GM12878 (cell line): ENCODE measurements around the gene SLC12A7. TPM values are rescaled to one million over a fixed set of nuclear protein-coding genes. Genes with fewer than 3 reads are reported as not detected.

Source experiments
- ATAC-seq: fragments of 200-7000 bp; cut with Tn5 transposase; 3 replicates; pipeline ENCODE4 v1.9.1; 2020; ENCODE audit warnings: mild to moderate bottlenecking, moderate library complexity
- BruUV-seq: library from RNA; stranded (reverse); fragments of 400-500 nt; replicated peaks from 2 replicates; lab custom pipeline; 2021; lab: Mats Ljungman, UMichigan
- CTCF ChIA-PET: fragments of 300-600 bp; sonication (Branson Sonifier 250); formaldehyde crosslinking; extraction: SDS; loops from one replicate; lab custom pipeline; 2021; ENCODE audit warnings: inconsistent platforms; lab: Yijun Ruan, JAX
- POLR2A ChIA-PET: fragments of 350-600 bp; formaldehyde crosslinking; extraction: SDS; loops from one replicate; lab custom pipeline; 2021; ENCODE audit warnings: inconsistent platforms; lab: Charles Lee
- RAD21 ChIA-PET: fragments of 300-600 bp; sonication (Branson Sonifier 250); formaldehyde crosslinking; loops from one replicate; lab custom pipeline; 2023; ENCODE audit warnings: antibody characterized with exemption; ENCODE audit not compliant: unreplicated experiment; lab: Charles Lee
- SMC1A ChIA-PET: fragments of 300-600 bp; sonication (Branson Sonifier 250); formaldehyde crosslinking; loops from one replicate; lab custom pipeline; 2023; ENCODE audit not compliant: unreplicated experiment, uncharacterized antibody; lab: Charles Lee
- DNase-seq: peaks from one replicate; pipeline ENCODE4 v3.0.0-alpha.2; 2011; ENCODE audit warnings: low read depth, low spot score
- FAIRE-seq: peaks from 3 replicates; lab custom pipeline; 2011; peaks lifted over from hg19 to GRCh38; lab: Jason Lieb, UNC
- H2AFZ ChIP-seq: 2 replicates; pipeline ENCODE4 v1.6.0; 2011; ENCODE audit warnings: low read depth, low read length, control low read depth; ENCODE audit not compliant: control insufficient read depth
- H3K27ac ChIP-seq: 2 replicates; pipeline ENCODE4 v1.5.1; 2011; ENCODE audit warnings: control low read depth; ENCODE audit not compliant: control insufficient read depth, insufficient read depth
- H3K27me3 ChIP-seq, 2 experiments: replicated peaks in 1 of 2; 2 replicates each; pipeline versions ENCODE4 v1.6.0 to v1.6.1; 2011; ENCODE audit warnings: low read length in 1 of 2; ENCODE audit not compliant: control insufficient read depth in 2 of 2, insufficient read depth in 2 of 2
- H3K36me3 ChIP-seq, 2 experiments: 2 replicates each; pipeline ENCODE4 v1.5.1; 2011; ENCODE audit warnings: low read length in 1 of 2; ENCODE audit not compliant: control insufficient read depth in 2 of 2, insufficient read depth in 2 of 2
- H3K4me1 ChIP-seq: 2 replicates; pipeline ENCODE4 v1.6.1; 2011; ENCODE audit warnings: mild to moderate bottlenecking, low read length, moderate library complexity, mixed read lengths; ENCODE audit not compliant: control insufficient read depth, insufficient read depth
- H3K4me2 ChIP-seq: 2 replicates; pipeline ENCODE4 v1.6.0; 2011; ENCODE audit warnings: control low read depth; ENCODE audit not compliant: control insufficient read depth, insufficient read depth
- H3K4me3 ChIP-seq: fragments of 200-600 bp; sonication (generic); 2 replicates; pipeline ENCODE4 v1.5.1; 2016
- H3K79me2 ChIP-seq: 2 replicates; pipeline ENCODE4 v1.6.0; 2011; ENCODE audit warnings: low read length; ENCODE audit not compliant: control insufficient read depth, insufficient read depth
- H3K9ac ChIP-seq: 2 replicates; pipeline ENCODE4 v1.8.0; 2011; ENCODE audit warnings: low read length, control low read depth, mixed read lengths; ENCODE audit not compliant: control insufficient read depth, insufficient read depth
- H3K9me3 ChIP-seq: replicated peaks from 3 replicates; pipeline ENCODE4 v1.5.1; 2011; ENCODE audit warnings: mild to moderate bottlenecking, low read length; ENCODE audit not compliant: control insufficient read depth, insufficient read depth
- H4K20me1 ChIP-seq: 2 replicates; pipeline ENCODE4 v1.6.0; 2011; ENCODE audit not compliant: control insufficient read depth, insufficient read depth
- CBX5 ChIP-seq: sonication (generic); IDR thresholded peaks from 2 replicates; pipeline ENCODE4 v1.6.1; 2016; ENCODE audit warnings: low read depth, moderate library complexity, mild to moderate bottlenecking, inconsistent platforms
- CHD4 ChIP-seq: fragments of 200-600 bp; sonication (generic); IDR thresholded peaks from 2 replicates; pipeline ENCODE4 v1.6.1; 2016; ENCODE audit warnings: mild to moderate bottlenecking
- ESRRA ChIP-seq: IDR thresholded peaks from 2 replicates; pipeline ENCODE4 v1.6.1; 2012; ENCODE audit warnings: mild to moderate bottlenecking, low read length, improper control_type of control experiment
- GABPA ChIP-seq: IDR thresholded peaks from 2 replicates; pipeline ENCODE4 v1.6.1; 2014; ENCODE audit warnings: antibody characterized with exemption, low read depth, mild to moderate bottlenecking, inconsistent platforms
- JUND ChIP-seq: IDR thresholded peaks from 2 replicates; pipeline ENCODE4 v1.6.1; 2012; ENCODE audit warnings: low read depth, mild to moderate bottlenecking, low read length, improper control_type of control experiment, moderate library complexity
- MEF2B ChIP-seq: fragments of 450-650 bp; IDR thresholded peaks from 2 replicates; pipeline ENCODE4 v1.6.1; 2018; ENCODE audit warnings: mild to moderate bottlenecking, moderate library complexity; ENCODE audit not compliant: partially characterized antibody, poor library complexity, severe bottlenecking
- MTA2 ChIP-seq: fragments of 450-650 bp; IDR thresholded peaks from 2 replicates; pipeline ENCODE4 v1.6.1; 2016; ENCODE audit warnings: low read depth, mild to moderate bottlenecking, moderate library complexity
- MXI1 ChIP-seq: fragments of 150-350 bp; IDR thresholded peaks from 2 replicates; pipeline ENCODE4 v1.6.1; 2011; ENCODE audit warnings: low read depth, mild to moderate bottlenecking, inconsistent platforms, low read length, improper control_type of control experiment
- NFYB ChIP-seq: IDR thresholded peaks from 2 replicates; pipeline ENCODE4 v1.6.1; 2011; ENCODE audit warnings: low read depth, mild to moderate bottlenecking, low read length, improper control_type of control experiment, moderate library complexity; ENCODE audit not compliant: insufficient read depth
- POLR2A ChIP-seq: IDR thresholded peaks from 2 replicates; pipeline ENCODE4 v1.6.1; 2011; ENCODE audit warnings: low read depth, mild to moderate bottlenecking, low read length
- RBBP5 ChIP-seq: fragments of 200-600 bp; sonication (generic); conservative IDR thresholded peaks from 2 replicates; pipeline ENCODE4 v1.6.1; 2016
- RCOR1 ChIP-seq: conservative IDR thresholded peaks from 2 replicates; pipeline ENCODE4 v1.6.1; 2012; ENCODE audit warnings: low read depth, low read length, improper control_type of control experiment
- SP1 ChIP-seq: IDR thresholded peaks from one replicate; pipeline ENCODE4 v1.6.1; 2011; ENCODE audit warnings: low read depth, low read length
- ZNF217 ChIP-seq: fragments of 450-650 bp; IDR thresholded peaks from 2 replicates; pipeline ENCODE4 v1.6.1; 2017; ENCODE audit warnings: antibody characterized with exemption, mild to moderate bottlenecking
- ZSCAN29 ChIP-seq: fragments of 450-650 bp; IDR thresholded peaks from 2 replicates; pipeline ENCODE4 v1.6.1; 2017; ENCODE audit warnings: mild to moderate bottlenecking, moderate library complexity
- WGBS: methylation state at CpG from one replicate; pipeline ENCODE4 v1.1.6; 2016; ENCODE audit warnings: low lambda C conversion rate; ENCODE audit not compliant: insufficient replicate concordance, insufficient coverage; ENCODE audit errors: missing lambda C conversion rate; 5-methylcytosine and 5-hydroxymethylcytosine counted together
- in situ Hi-C: fragments of 300-500 bp; cut with MboI; formaldehyde crosslinking; loops from 9 replicates; pipeline ENCODE4 v1.14.3; 2018; ENCODE audit warnings: mixed read lengths
- intact Hi-C: fragments of 100-400 bp; cut with micrococcal nuclease; formaldehyde crosslinking; loops from one replicate; pipeline ENCODE4 v1.14.2; 2022; ENCODE audit not compliant: unreplicated experiment
- polyA plus RNA-seq, 11 experiments: library from polyadenylated mRNA; depleted of rRNA in 4 of 11; unstranded in 6 of 11; stranded (reverse) in 5 of 11; fragments of >200 nt; fragmentation: Nextera tagmentation in 4 of 11; fragmentation: Illumina TruSeq in 1 of 11; extraction: Ambion mirVana in 4 of 11; extraction: Trizol in 1 of 11; gene quantifications; 1 replicate in 1 of 11; 2 replicates in 10 of 11; pipeline versions ENCODE4 v1.2.1 to v1.2.3, GENCODE V29; 2011 to 2016; ENCODE audit warnings: inconsistent platforms in 2 of 11, missing spikeins in 2 of 11, low read depth in 1 of 11
- total RNA-seq, 4 experiments: library from RNA; depleted of rRNA in 3 of 4; stranded (reverse); fragments of >200 nt in 3 of 4; fragmentation: Illumina TruSeq in 1 of 4; extraction: Trizol in 1 of 4; gene quantifications; 2 replicates each; pipeline versions ENCODE4 v1.2.1 to v1.2.3, GENCODE V29; 2013 to 2021
- TF ChIP-seq, protein P1 (sequence below): IDR thresholded peaks from 2 replicates; pipeline ENCODE4 v1.6.1; 2012; ENCODE audit warnings: improper control_type of control experiment, low read depth, low read length; ENCODE audit not compliant: insufficient replicate concordance
- TF ChIP-seq, protein P2 (sequence below): IDR thresholded peaks from 2 replicates; pipeline ENCODE4 v1.6.1; 2011; ENCODE audit warnings: low read depth, low read length, improper control_type of control experiment, borderline replicate concordance
- TF ChIP-seq, protein P3 (sequence below): fragments of 450-650 bp; IDR thresholded peaks from 2 replicates; pipeline ENCODE4 v1.6.1; 2017; ENCODE audit warnings: borderline replicate concordance
- TF ChIP-seq, protein P4 (sequence below): fragments of 450-650 bp; IDR thresholded peaks from 2 replicates; pipeline ENCODE4 v1.6.1; 2016; ENCODE audit warnings: mild to moderate bottlenecking

The SLC12A7 gene
- total and polyA plus RNA-seq, 10 of the 15 experiments (the other 5 are each of a cell fraction or from before 2014, with no cell fraction given) = 0.10 to 10.0 (median 2.9) TPM

DNA sequence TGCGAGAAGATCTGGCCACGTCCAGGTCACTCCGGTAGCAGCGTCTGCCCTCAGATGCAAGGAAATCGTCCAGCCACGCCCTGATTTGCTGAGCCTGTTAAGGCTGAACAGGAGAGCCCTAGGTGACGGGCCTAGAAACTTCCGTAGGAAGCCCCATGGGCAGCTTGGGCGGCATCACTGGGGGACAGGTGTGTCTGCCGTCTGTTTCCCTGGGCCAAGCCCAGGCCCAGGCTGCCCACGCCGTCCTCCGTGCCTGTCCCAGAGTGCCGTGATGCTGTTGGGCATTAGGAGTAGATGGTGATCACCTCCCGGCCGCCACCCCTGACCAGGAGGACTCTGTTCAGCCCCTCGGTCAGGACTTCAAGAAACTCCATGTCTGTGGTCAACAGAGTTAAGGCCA, 59.8 kb downstream of the SLC12A7 start:
- BruUV-seq = no TSS peak
- Histone ChIP-seq H2AFZ (no peak overlapping the region), H3K36me3 (no peaks in the 10 kb centered on the region; a peak in 1 of 4 replicates), H3K27me3 (no peaks in the 10 kb centered on the region), H3K9me3 (no peaks in the 10 kb centered on the region; the same call in 2 of the 3 replicates), H3K4me1 (no peaks in the 10 kb centered on the region), H3K79me2 (no peaks in the 10 kb centered on the region), H3K27ac (no peak overlapping the region), H4K20me1 (no peaks in the 10 kb centered on the region), H3K4me3 (no peak overlapping the region), H3K9ac (no peak overlapping the region), H3K4me2 (no peak overlapping the region)
- in situ Hi-C loops (no loop called here), intact Hi-C loops (no loop called here)
- no peak for ATAC-seq
- ChIA-PET CTCF (interaction anchor here (2.0 kb wide), 1 partner anchor 87 kb away, joined by 7 read pairs; no protein-coding TSS in a partner anchor), POLR2A (no interaction called here), RAD21 (interaction anchor here (0.8 kb wide), 1 partner anchor 89 kb away, joined by 3 read pairs; no protein-coding TSS in a partner anchor), SMC1A (no interaction called here)
- no peak for DNase-seq
- FAIRE-seq = no peak
- WGBS = 48% methylated on average over 17 of the region's 17 CpGs
- TF ChIP-seq, protein P1, sequence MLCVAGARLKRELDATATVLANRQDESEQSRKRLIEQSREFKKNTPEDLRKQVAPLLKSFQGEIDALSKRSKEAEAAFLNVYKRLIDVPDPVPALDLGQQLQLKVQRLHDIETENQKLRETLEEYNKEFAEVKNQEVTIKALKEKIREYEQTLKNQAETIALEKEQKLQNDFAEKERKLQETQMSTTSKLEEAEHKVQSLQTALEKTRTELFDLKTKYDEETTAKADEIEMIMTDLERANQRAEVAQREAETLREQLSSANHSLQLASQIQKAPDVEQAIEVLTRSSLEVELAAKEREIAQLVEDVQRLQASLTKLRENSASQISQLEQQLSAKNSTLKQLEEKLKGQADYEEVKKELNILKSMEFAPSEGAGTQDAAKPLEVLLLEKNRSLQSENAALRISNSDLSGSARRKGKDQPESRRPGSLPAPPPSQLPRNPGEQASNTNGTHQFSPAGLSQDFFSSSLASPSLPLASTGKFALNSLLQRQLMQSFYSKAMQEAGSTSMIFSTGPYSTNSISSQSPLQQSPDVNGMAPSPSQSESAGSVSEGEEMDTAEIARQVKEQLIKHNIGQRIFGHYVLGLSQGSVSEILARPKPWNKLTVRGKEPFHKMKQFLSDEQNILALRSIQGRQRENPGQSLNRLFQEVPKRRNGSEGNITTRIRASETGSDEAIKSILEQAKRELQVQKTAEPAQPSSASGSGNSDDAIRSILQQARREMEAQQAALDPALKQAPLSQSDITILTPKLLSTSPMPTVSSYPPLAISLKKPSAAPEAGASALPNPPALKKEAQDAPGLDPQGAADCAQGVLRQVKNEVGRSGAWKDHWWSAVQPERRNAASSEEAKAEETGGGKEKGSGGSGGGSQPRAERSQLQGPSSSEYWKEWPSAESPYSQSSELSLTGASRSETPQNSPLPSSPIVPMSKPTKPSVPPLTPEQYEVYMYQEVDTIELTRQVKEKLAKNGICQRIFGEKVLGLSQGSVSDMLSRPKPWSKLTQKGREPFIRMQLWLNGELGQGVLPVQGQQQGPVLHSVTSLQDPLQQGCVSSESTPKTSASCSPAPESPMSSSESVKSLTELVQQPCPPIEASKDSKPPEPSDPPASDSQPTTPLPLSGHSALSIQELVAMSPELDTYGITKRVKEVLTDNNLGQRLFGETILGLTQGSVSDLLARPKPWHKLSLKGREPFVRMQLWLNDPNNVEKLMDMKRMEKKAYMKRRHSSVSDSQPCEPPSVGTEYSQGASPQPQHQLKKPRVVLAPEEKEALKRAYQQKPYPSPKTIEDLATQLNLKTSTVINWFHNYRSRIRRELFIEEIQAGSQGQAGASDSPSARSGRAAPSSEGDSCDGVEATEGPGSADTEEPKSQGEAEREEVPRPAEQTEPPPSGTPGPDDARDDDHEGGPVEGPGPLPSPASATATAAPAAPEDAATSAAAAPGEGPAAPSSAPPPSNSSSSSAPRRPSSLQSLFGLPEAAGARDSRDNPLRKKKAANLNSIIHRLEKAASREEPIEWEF = no peak
- TF ChIP-seq, protein P2, sequence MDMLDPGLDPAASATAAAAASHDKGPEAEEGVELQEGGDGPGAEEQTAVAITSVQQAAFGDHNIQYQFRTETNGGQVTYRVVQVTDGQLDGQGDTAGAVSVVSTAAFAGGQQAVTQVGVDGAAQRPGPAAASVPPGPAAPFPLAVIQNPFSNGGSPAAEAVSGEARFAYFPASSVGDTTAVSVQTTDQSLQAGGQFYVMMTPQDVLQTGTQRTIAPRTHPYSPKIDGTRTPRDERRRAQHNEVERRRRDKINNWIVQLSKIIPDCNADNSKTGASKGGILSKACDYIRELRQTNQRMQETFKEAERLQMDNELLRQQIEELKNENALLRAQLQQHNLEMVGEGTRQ = no peak
- TF ChIP-seq SP1 (no peak), MTA2 (no peak), RBBP5 (no peak), MEF2B (no peak), CBX5 (no peak), NFYB (no peak), MXI1 (no peak), ZNF217 (no peak), POLR2A (no peak), GABPA (no peak), ZSCAN29 (no peak), RCOR1 (no peak), ESRRA (no peak), JUND (no peak), CHD4 (no peak)
- TF ChIP-seq, protein P3, sequence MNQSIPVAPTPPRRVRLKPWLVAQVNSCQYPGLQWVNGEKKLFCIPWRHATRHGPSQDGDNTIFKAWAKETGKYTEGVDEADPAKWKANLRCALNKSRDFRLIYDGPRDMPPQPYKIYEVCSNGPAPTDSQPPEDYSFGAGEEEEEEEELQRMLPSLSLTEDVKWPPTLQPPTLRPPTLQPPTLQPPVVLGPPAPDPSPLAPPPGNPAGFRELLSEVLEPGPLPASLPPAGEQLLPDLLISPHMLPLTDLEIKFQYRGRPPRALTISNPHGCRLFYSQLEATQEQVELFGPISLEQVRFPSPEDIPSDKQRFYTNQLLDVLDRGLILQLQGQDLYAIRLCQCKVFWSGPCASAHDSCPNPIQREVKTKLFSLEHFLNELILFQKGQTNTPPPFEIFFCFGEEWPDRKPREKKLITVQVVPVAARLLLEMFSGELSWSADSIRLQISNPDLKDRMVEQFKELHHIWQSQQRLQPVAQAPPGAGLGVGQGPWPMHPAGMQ = no peak
- TF ChIP-seq, protein P4, sequence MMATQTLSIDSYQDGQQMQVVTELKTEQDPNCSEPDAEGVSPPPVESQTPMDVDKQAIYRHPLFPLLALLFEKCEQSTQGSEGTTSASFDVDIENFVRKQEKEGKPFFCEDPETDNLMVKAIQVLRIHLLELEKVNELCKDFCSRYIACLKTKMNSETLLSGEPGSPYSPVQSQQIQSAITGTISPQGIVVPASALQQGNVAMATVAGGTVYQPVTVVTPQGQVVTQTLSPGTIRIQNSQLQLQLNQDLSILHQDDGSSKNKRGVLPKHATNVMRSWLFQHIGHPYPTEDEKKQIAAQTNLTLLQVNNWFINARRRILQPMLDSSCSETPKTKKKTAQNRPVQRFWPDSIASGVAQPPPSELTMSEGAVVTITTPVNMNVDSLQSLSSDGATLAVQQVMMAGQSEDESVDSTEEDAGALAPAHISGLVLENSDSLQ = no peak
